MM.1S (cell line): ENCODE measurements around the gene AFG1L.

ENCODE experiments used
- CTCF ChIP-seq: fragments of 300-600 bp; sonication (generic); IDR thresholded peaks from 2 replicates; pipeline ENCODE4 v1.5.1; 2016; ENCODE audit warnings: antibody characterized with exemption, low read length, mixed read lengths
- EZH2phosphoT487 ChIP-seq: fragments of 300-600 bp; sonication (generic); IDR thresholded peaks from 2 replicates; pipeline ENCODE4 v1.6.1; 2018; ENCODE audit warnings: antibody characterized with exemption, low read length

- no peak for TF ChIP-seq EZH2phosphoT487
- TF ChIP-seq CTCF, result no peak
Observed at GRCh38 chr6:108489699-108490098, 194.8 kb downstream of the AFG1L start.
